ENCODE results near the gene MYO1A.

Gene MYO1A

GRCh38 chr12:57012600-57013465 is 37.1 kb downstream of the MYO1A start:
- no peak for DNase-seq

GRCh38 chr12:57011438-57012424 is 38.2 kb downstream of the MYO1A start:
- no peak for DNase-seq

GRCh38 chr12:57010627-57011247 is 39.2 kb downstream of the MYO1A start:
- DNase-seq = no peak

- DNase-seq = no peak
Observed at GRCh38 chr12:57009949-57010626, 39.8 kb downstream of the MYO1A start.

- DNase-seq = no peak
Observed at GRCh38 chr12:57008178-57008577, 41.8 kb downstream of the MYO1A start.

GRCh38 chr12:57006809-57007475 is 43.0 kb downstream of the MYO1A start:
- no peak for DNase-seq

- no peak for DNase-seq
Observed at GRCh38 chr12:57005980-57006808, 43.7 kb downstream of the MYO1A start, which contains the start of gene ZBTB39. TSS of gene ZBTB39 (minus strand) at chr12:57006546. CDS start at chr12:57004917, 1,629 bp downstream.

- no peak for DNase-seq
Observed at GRCh38 chr12:57004651-57005050, 45.3 kb downstream of the MYO1A start.

GRCh38 chr12:57003395-57003794 is 46.5 kb downstream of the MYO1A start:
- no peak for DNase-seq

GRCh38 chr12:57001448-57001906 is 48.5 kb downstream of the MYO1A start:
- DNase-seq = no peak

- no peak for DNase-seq
Observed at GRCh38 chr12:57000393-57000792, 49.5 kb downstream of the MYO1A start.

GRCh38 chr12:56999456-56999855 is 50.5 kb downstream of the MYO1A start:
- DNase-seq = no peak

- no peak for DNase-seq
Observed at GRCh38 chr12:56998981-56999380, 50.9 kb downstream of the MYO1A start.

- DNase-seq = no peak
Observed at GRCh38 chr12:56998316-56998715, 51.6 kb downstream of the MYO1A start.

GRCh38 chr12:56996793-56997545 is 53.0 kb downstream of the MYO1A start:
- DNase-seq = no peak

GRCh38 chr12:56995930-56996496 is 53.9 kb downstream of the MYO1A start:
- no peak for DNase-seq

GRCh38 chr12:56995201-56995929 is 54.6 kb downstream of the MYO1A start:
- DNase-seq = no peak

GRCh38 chr12:56994231-56994746 is 55.6 kb downstream of the MYO1A start:
- no peak for DNase-seq

GRCh38 chr12:56993346-56993745 is 56.6 kb downstream of the MYO1A start:
- DNase-seq = no peak
